ACC112 (cell line): ENCODE results near the gene ATE1.

Source experiments
- H2AFZ ChIP-seq: fragments of 200-600 bp; sonication (generic); one replicate; pipeline ENCODE4 v1.6.0; 2017; ENCODE audit warnings: antibody characterized with exemption, low read length; ENCODE audit not compliant: unreplicated experiment
- H3K27ac ChIP-seq: fragments of 200-600 bp; sonication (generic); 2 replicates; pipeline ENCODE4 v1.5.1; 2014; ENCODE audit warnings: low read depth, mild to moderate bottlenecking, antibody characterized with exemption, low read length, moderate library complexity
- H3K27me3 ChIP-seq: fragments of 200-600 bp; sonication (generic); 2 replicates; pipeline ENCODE4 v1.6.1; 2014; ENCODE audit warnings: mild to moderate bottlenecking, antibody characterized with exemption, low read length, moderate library complexity, mixed read lengths; ENCODE audit not compliant: insufficient read depth
- H3K36me3 ChIP-seq: fragments of 200-600 bp; sonication (generic); 2 replicates; pipeline ENCODE4 v1.6.1; 2016; ENCODE audit warnings: mild to moderate bottlenecking, antibody characterized with exemption, low read length, moderate library complexity, mixed read lengths; ENCODE audit not compliant: insufficient read depth
- H3K4me1 ChIP-seq: fragments of 200-600 bp; sonication (generic); one replicate; pipeline ENCODE4 v1.6.1; 2016; ENCODE audit warnings: low read length, mixed read lengths; ENCODE audit not compliant: insufficient read depth, unreplicated experiment, control insufficient read depth
- H3K4me3 ChIP-seq: fragments of 200-600 bp; sonication (generic); 2 replicates; pipeline ENCODE4 v1.5.1; 2014; ENCODE audit warnings: mild to moderate bottlenecking, low read depth, low read length
- H3K79me2 ChIP-seq: fragments of 200-600 bp; sonication (generic); one replicate; pipeline ENCODE4 v1.6.0; 2016; ENCODE audit warnings: low read length; ENCODE audit not compliant: control insufficient read depth, unreplicated experiment, insufficient read depth

ATE1 gene

GRCh38 chr10:121956111-121957061 is 28.6 kb upstream of the ATE1 start:
- no peak overlapping the region for H3K4me3 ChIP-seq

GRCh38 chr10:121952226-121952625 is 24.4 kb upstream of the ATE1 start:
- Histone ChIP-seq H3K79me2 (no peaks in the 10 kb centered on the region), H3K27ac (no peak overlapping the region), H3K27me3 (no peaks in the 10 kb centered on the region), H3K4me3 (no peak overlapping the region), H3K36me3 (no peaks in the 10 kb centered on the region), H3K4me1 (peaks cover 11% of the 10 kb centered on the region), H2AFZ (no peak overlapping the region)

More at GRCh38 chr10:121956111-121957061, 28.6 kb upstream of the ATE1 start:
- Histone ChIP-seq H3K36me3 (no peaks in the 10 kb centered on the region), H3K27me3 (no peaks in the 10 kb centered on the region), H3K27ac (peak overlapping the region; percentile 38), H3K4me1 (peaks cover 11% of the 10 kb centered on the region), H3K79me2 (no peaks in the 10 kb centered on the region), H2AFZ (no peak overlapping the region)

- H3K27me3 ChIP-seq: no peaks in the 10 kb centered on the region
- H3K4me1 ChIP-seq: no peaks in the 10 kb centered on the region
- no peaks in the 10 kb centered on the region for H3K79me2 ChIP-seq
- H3K27ac ChIP-seq: no peak overlapping the region
- no peak overlapping the region for H3K4me3 ChIP-seq
- H2AFZ ChIP-seq: no peak overlapping the region
- H3K36me3 ChIP-seq: no peaks in the 10 kb centered on the region
Observed at GRCh38 chr10:121949451-121949850, 21.6 kb upstream of the ATE1 start.

GRCh38 chr10:121949049-121949448 is 21.2 kb upstream of the ATE1 start:
- Histone ChIP-seq H3K4me1 (peaks cover 2% of the 10 kb centered on the region), H3K79me2 (no peaks in the 10 kb centered on the region), H3K36me3 (no peaks in the 10 kb centered on the region), H3K4me3 (no peak overlapping the region), H2AFZ (no peak overlapping the region), H3K27ac (no peak overlapping the region), H3K27me3 (no peaks in the 10 kb centered on the region)

GRCh38 chr10:121947343-121948330 is 19.8 kb upstream of the ATE1 start:
- Histone ChIP-seq H3K27ac (no peak overlapping the region), H3K4me1 (peaks cover 16% of the 10 kb centered on the region), H2AFZ (no peak overlapping the region), H3K79me2 (no peaks in the 10 kb centered on the region), H3K36me3 (no peaks in the 10 kb centered on the region), H3K27me3 (no peaks in the 10 kb centered on the region), H3K4me3 (no peak overlapping the region)

GRCh38 chr10:121942749-121943416 is 15.1 kb upstream of the ATE1 start:
- H3K36me3 ChIP-seq: no peaks in the 10 kb centered on the region
- no peaks in the 10 kb centered on the region for H3K79me2 ChIP-seq
- H3K27ac ChIP-seq: peak overlapping the region; percentile 57
- no peaks in the 10 kb centered on the region for H3K27me3 ChIP-seq
- peaks cover 26% of the 10 kb centered on the region for H3K4me1 ChIP-seq
- H3K4me3 ChIP-seq: no peak overlapping the region
- no peak overlapping the region for H2AFZ ChIP-seq

- Histone ChIP-seq H3K27me3 (no peaks in the 10 kb centered on the region), H3K36me3 (no peaks in the 10 kb centered on the region), H3K4me1 (peaks cover 26% of the 10 kb centered on the region), H3K4me3 (no peak overlapping the region), H2AFZ (no peak overlapping the region), H3K27ac (no peak overlapping the region), H3K79me2 (no peaks in the 10 kb centered on the region)
Observed at GRCh38 chr10:121941532-121941931, 13.7 kb upstream of the ATE1 start.

- Histone ChIP-seq H3K36me3 (no peaks in the 10 kb centered on the region), H3K27ac (no peak overlapping the region), H3K4me3 (no peak overlapping the region), H3K79me2 (no peaks in the 10 kb centered on the region), H2AFZ (no peak overlapping the region), H3K27me3 (no peaks in the 10 kb centered on the region), H3K4me1 (no peaks in the 10 kb centered on the region)
Observed at GRCh38 chr10:121936295-121936694, 8.5 kb upstream of the ATE1 start.

GRCh38 chr10:121935702-121936101 is 7.9 kb upstream of the ATE1 start:
- H3K79me2 ChIP-seq: no peaks in the 10 kb centered on the region
- H3K4me1 ChIP-seq: no peaks in the 10 kb centered on the region
- no peak overlapping the region for H3K27ac ChIP-seq
- no peaks in the 10 kb centered on the region for H3K36me3 ChIP-seq
- H3K27me3 ChIP-seq: no peaks in the 10 kb centered on the region
- no peak overlapping the region for H3K4me3 ChIP-seq
- H2AFZ ChIP-seq: no peak overlapping the region
